GM18526 (cell line): ENCODE measurements around the gene KDF1.

Source experiments
- POLR2A ChIP-seq: IDR thresholded peaks from 3 replicates; pipeline ENCODE4 v1.6.1; 2011; ENCODE audit not compliant: insufficient read length; ENCODE audit errors: extremely low read depth

KDF1 gene

DNA sequence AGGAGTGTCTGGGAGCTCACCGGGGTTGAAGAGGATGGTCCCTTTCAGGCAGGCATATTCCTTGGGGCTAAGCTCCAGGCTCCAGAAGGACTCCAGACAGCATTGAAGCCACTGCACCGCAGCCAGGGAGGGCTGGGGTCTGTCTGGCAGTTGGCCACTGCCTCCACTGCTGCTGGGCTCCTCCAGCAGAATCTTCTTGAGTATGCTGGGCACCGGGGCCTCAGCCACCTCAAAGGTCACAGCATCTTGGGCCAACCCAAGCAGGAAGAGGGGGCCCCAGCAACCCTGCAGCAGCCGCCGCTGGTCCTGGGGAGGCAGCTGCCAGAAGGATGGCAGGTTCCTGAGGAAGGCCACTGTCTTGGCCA lies 46.9 kb downstream of the KDF1 start:
- no peak for TF ChIP-seq POLR2A

- TF ChIP-seq POLR2A = no peak
Observed at GRCh38 chr1:26912147-26912490, 48.1 kb downstream of the KDF1 start.

GRCh38 chr1:26911399-26912146 lies 48.7 kb downstream of the KDF1 start:
- no peak for TF ChIP-seq POLR2A

GRCh38 chr1:26910343-26911160 lies 49.7 kb downstream of the KDF1 start:
- TF ChIP-seq POLR2A = no peak

DNA sequence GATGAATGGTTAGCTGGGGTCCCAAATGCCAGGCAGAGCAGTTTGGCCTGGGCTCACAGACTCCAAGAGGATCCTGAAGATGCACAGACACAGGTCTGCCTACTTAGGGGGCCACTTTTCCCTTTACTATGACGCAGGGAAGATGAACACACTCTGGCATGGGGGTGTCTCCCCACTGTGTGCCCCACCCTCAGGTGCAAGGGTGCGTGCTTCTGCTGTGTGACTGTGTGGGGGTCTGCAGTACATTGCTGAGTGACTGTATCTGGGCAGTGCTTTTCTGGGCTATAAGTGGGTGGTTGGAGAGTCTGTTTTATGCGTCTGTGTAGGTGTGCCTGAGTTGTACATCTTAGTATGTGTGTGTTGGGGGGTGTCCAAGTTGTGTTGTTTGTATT lies 50.3 kb downstream of the KDF1 start:
- no peak for TF ChIP-seq POLR2A

- TF ChIP-seq POLR2A = no peak
Observed at GRCh38 chr1:26907071-26907917, 53.0 kb downstream of the KDF1 start.

DNA sequence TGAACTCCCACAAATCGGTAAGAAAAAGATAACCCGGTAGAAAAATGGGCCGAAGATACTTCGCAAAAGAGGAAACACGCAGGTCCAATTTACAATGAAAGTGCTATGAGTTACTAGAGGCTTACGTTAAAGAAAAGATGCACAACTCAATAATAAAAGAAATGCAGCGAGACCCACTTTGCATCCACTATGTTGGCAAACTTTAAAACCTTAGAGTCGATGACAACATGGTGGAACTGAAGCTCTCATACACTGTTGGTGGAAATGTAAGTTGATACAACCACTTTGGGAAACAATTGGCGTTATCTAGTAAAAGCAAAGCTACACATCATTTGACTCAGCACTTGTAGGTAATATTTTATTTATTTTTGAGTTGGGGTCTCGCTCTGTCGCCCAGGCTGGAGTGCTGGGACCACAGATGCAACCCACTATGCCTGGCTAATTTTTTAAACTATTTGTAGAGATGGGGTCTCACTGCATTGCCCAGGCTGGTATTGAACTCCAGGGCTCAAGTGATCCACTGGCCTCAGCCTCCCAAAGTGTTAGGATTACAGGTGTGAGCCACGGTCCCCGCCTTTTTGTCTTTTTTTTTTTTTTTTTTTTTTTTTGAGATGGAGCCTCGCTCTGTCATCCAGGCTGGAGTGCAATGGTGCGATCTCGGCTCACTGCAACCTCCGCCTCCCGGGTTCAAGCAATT lies 59.3 kb downstream of the KDF1 start:
- no peak for TF ChIP-seq POLR2A

GRCh38 chr1:26900001-26900814 lies 60.1 kb downstream of the KDF1 start, which contains the start of gene GPATCH3:
Gene GPATCH3 (minus strand): TSS chr1:26900467. CDS start chr1:26900442, 25 bp downstream.
- peak; percentile 84 for TF ChIP-seq POLR2A
